ENCODE data around the gene USP47. TPM values are rescaled to one million over a fixed set of nuclear protein-coding genes. Genes with fewer than 3 reads are reported as not detected.

USP47 gene
- polyA plus RNA-seq, 1 donor from 2014 or later, result 92.6 TPM

GRCh38 chr11:11972730-11973341 lies 131.1 kb downstream of the USP47 start:
- H3K4me3 ChIP-seq (ENCODE audit: low read length), result no peak overlapping the region
- TF ChIP-seq REST (IDR thresholded peaks at IDR 0.05; ENCODE audit: borderline replicate concordance) (no peak), TAF1 (IDR thresholded peaks at IDR 0.05; ENCODE audit: low read depth) (no peak), SMC3 (conservative IDR thresholded peaks at IDR 0.05; ENCODE audit: poor library complexity) (no peak), CTCF (IDR thresholded peaks at IDR 0.05; ENCODE audit: poor library complexity, severe bottlenecking) (no peak), RAD21 (conservative IDR thresholded peaks at IDR 0.05) (no peak), EZH2 (IDR thresholded peaks at IDR 0.05; ENCODE audit: borderline replicate concordance, insufficient read depth, low read length, poor library complexity, severe bottlenecking) (no peak), EP300 (conservative IDR thresholded peaks at IDR 0.05; ENCODE audit: poor library complexity, severe bottlenecking) (no peak), MXI1 (conservative IDR thresholded peaks at IDR 0.05; ENCODE audit: poor library complexity, severe bottlenecking) (no peak), POLR2AphosphoS5 (IDR thresholded peaks at IDR 0.05) (no peak)

GRCh38 chr11:11973361-11973800 lies 131.6 kb downstream of the USP47 start:
- Histone ChIP-seq H3F3A (ENCODE audit: insufficient read depth, low read length, poor library complexity, severe bottlenecking) (no peaks in the 10 kb centered on the region), H3K9me2 (ENCODE audit: insufficient read depth, low read length) (no peaks in the 10 kb centered on the region), H3K9ac (ENCODE audit: low read length) (no peak overlapping the region), H3K4me2 (ENCODE audit: low read length) (no peak overlapping the region), H3K4me3 (ENCODE audit: low read length) (no peak overlapping the region), H3K79me2 (replicated peaks; ENCODE audit: insufficient read depth, low read length) (no peaks in the 10 kb centered on the region), H3K27ac (ENCODE audit: low read length) (no peak overlapping the region), H3K36me3 (ENCODE audit: insufficient read depth, low read length) (no peaks in the 10 kb centered on the region), H3K9me3 (ENCODE audit: low read length) (no peaks in the 10 kb centered on the region), H3K27me3 (ENCODE audit: insufficient read depth, low read depth, low read length) (no peaks in the 10 kb centered on the region), H4K20me1 (ENCODE audit: insufficient read depth) (no peaks in the 10 kb centered on the region), H2AFZ (ENCODE audit: low read depth, low read length) (no peak overlapping the region)
- TF ChIP-seq RAD21 (conservative IDR thresholded peaks at IDR 0.05), result no peak
- TF ChIP-seq SMC3 (conservative IDR thresholded peaks at IDR 0.05; ENCODE audit: poor library complexity), result no peak
- TF ChIP-seq EZH2 (IDR thresholded peaks at IDR 0.05; ENCODE audit: borderline replicate concordance, insufficient read depth, low read length, poor library complexity, severe bottlenecking), result no peak
- TF ChIP-seq REST (IDR thresholded peaks at IDR 0.05; ENCODE audit: borderline replicate concordance), result no peak
- no peak for TF ChIP-seq POLR2AphosphoS5 (IDR thresholded peaks at IDR 0.05)
- TF ChIP-seq EP300 (conservative IDR thresholded peaks at IDR 0.05; ENCODE audit: poor library complexity, severe bottlenecking), result no peak

More at GRCh38 chr11:11972730-11973341, 131.1 kb downstream of the USP47 start:
- Histone ChIP-seq H3K27ac (ENCODE audit: low read length) (no peak overlapping the region), H4K20me1 (ENCODE audit: insufficient read depth) (no peaks in the 10 kb centered on the region), H3K27me3 (ENCODE audit: insufficient read depth, low read depth, low read length) (no peaks in the 10 kb centered on the region), H3F3A (ENCODE audit: insufficient read depth, low read length, poor library complexity, severe bottlenecking) (no peaks in the 10 kb centered on the region), H3K9ac (ENCODE audit: low read length) (no peak overlapping the region), H3K9me2 (ENCODE audit: insufficient read depth, low read length) (no peaks in the 10 kb centered on the region), H3K9me3 (ENCODE audit: low read length) (no peaks in the 10 kb centered on the region), H3K79me2 (replicated peaks; ENCODE audit: insufficient read depth, low read length) (no peaks in the 10 kb centered on the region), H3K36me3 (ENCODE audit: insufficient read depth, low read length) (no peaks in the 10 kb centered on the region), H3K4me2 (ENCODE audit: low read length) (no peak overlapping the region), H2AFZ (ENCODE audit: low read depth, low read length) (no peak overlapping the region)
